NCI-H526 (cell line): Measurements from ENCODE around the gene AQR.
"Not testable (repeated sequence)": the region's sequence is repeated elsewhere in the genome, so short reads cannot be mapped to it uniquely, and the experiment has no call there.

Experiments used
- DNase-seq, 2 experiments: peaks; one replicate each; lab custom pipeline; 2025; lab: John Stamatoyannopoulos, UW

AQR gene

GRCh38 chr15:34953851-34954250 lies 15.7 kb downstream of the AQR start:
- no peak for DNase-seq

DNA sequence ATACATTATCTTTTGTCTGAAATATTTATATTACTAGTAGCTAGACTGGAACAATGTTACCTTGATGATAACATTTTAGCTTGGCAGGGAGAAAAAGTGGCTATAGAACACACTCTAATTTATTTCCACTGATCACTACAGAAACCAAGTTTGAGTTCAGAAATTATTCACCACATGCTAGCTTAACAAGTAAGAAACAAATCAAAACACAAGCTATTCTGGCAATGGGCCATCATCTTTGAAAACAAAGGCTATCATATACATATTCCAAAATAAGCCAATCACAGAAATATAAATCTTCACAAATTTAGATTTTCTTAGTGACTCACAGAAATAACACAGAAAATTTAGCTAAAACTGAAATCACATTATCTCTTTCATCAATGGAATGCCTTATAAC lies 17.1 kb downstream of the AQR start:
- no peak for DNase-seq

DNA sequence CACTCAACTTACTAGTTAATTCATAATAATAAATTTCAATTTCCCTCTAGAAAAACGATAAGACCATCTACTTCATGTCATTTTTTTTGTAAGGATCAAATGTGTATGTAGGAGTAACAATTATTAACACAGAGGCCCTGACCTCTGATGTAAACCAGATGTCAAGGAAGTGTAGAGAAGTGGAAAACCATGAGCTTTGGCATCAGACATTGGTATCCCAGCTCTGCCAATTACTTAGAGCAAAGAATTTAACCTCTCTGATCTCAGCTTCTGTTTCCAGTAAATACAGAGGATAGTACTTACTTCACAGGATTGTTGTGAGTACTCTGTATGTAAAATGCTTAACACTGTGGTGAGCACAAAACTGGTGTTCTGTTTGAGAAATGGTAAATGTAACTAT lies 17.5 kb downstream of the AQR start:
- no peak for DNase-seq

GRCh38 chr15:34944936-34945335 lies 24.6 kb downstream of the AQR start:
- DNase-seq, result no peak

DNA sequence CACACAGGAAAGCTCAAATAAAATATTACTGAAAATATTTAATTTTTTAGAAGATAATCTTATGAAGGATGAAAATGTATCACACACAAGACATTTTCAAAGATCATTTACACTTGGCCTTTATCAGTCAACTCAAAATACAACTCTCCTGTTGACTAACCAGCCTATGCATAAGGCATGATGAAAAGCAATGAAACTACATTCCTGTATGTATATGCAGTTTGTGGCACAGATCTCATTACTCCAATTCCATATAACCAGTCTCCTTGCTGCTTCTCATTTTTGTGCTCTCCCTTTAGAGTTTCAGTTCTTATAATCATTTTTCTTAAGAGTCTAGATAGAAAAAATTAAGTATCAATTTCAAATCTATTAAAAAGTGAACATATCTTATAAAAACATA lies 25.8 kb downstream of the AQR start:
- no peak for DNase-seq

GRCh38 chr15:34943264-34943663 lies 26.3 kb downstream of the AQR start:
- DNase-seq, result not testable (repeated sequence)

DNA sequence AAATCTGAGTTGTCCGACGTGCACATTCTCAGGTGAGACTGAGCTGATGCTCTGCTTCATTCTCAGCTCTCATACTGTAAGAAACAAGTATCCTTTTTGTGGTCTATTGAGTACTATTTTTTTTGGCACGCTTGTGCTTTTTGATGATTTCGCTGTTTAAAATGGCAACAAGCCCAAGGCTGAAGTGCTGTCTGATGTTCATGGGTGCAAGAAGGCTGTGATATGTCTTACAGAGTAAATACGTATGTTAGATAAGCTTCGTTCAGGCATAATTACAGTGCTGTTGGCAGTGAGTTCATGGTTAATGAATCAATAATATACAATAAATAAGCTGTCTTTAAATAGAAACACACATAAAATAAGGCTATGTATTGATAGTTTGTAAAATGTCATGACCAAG lies 27.2 kb downstream of the AQR start:
- DNase-seq, result no peak

DNA sequence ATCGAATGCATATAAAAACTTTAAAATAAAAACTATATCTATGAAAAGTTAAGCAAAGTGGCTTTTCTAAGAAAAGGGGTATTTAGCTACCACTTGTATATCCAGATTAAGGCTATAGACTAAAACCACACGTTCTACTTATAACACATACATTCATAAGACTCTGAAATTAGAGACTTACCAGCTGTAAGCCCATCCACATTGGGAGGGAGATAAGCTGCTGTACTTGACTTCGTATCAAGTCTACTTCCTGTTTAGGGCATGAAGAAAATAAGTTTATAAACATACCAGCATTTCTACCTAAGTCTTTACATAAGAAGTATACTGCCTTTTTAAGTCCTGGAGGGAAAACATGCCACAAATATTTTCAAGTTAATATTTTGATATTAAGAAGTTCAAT lies 27.7 kb downstream of the AQR start:
- no peak for DNase-seq

DNA sequence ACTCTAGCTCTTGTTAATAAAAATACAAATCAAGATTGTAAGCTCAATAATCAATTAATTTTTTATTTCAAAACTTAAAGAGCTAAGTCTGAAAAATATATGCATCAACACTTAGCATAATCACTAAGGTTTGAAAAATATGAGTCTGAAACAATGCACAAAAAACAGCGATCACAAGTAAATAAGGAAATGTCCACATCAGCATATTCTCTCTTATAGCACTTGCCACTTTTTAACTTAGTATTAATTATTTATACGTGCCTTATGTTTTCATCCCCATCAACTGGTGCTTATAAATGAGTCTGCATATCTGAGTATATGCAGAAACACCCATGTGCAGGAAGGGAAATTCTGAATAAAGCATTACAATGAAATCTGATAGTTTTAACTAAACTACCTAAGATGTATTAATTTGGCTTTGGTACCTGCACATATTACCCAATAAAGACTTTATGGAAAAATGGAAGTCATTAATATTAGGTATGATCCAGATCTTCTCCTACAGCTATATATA lies 28.3 kb downstream of the AQR start:
- no peak for DNase-seq

DNA sequence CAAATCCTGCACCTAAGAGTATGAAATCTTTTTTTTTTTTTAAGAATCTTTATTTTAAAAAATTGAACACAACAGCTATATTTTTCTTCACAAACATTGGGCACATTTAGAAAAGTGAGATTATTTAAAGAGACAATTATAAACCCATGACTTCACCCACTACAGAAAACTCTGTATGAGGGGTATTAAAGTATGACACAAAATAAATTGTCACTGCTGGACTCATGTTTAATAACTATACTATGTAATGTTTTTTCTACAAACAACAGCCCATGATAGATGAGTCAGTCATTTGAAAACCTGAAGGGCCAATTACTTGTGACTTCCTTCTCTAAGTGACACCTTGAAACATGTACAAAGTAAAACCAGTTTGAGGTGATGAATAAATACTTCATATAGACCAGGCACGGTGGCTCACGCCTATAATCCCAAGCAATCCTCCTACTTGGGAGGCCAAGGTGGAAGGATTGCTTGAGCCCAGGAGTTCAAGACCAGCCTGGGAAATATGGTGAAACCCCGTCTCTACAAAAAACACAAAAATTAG lies 36.0 kb downstream of the AQR start:
- DNase-seq, result no peak

GRCh38 chr15:34928349-34928748 lies 41.2 kb downstream of the AQR start:
- DNase-seq, result not testable (repeated sequence)

DNA sequence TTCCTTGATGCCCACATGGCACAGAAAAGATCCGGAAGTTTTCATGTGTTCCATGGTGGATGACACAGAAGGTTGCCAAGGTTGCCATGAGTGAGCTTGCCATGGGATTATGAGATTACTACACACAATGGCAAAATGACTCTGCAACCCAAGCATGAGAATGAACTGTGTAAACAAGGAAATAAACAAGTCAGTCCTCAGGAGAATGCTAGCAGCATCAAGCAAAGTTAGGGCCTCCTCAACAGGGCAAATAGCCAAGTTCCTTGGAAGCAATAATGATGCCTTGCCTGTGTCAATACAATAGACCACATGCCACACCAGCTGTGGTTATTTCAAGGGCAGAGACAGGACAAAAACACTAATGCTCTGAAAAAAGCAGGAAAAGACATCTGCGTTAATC lies 41.8 kb downstream of the AQR start:
- DNase-seq, result no peak

- DNase-seq, result no peak
Measured at GRCh38 chr15:34914317-34914716, 55.2 kb downstream of the AQR start.

DNA sequence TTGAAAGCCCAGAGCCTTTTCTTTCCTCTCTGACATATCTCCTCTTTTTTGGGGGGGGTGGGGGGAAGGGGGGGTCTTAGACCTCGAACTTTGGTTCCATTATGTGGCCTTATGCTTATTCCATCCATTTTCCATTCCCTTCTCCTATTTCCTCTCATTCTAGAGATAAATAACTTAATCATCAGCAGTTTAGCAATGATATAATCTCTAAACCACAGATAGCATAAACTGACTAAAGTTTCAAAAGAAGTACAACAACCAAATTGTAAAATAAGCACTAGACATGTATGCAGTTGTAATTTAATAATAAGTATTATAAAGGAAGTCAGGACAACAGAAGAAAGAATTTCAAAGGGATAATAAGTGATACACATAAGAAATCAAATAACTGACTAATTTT lies 64.5 kb downstream of the AQR start:
- no peak for DNase-seq

GRCh38 chr15:34904527-34904926 lies 65.0 kb downstream of the AQR start:
- DNase-seq, result no peak

GRCh38 chr15:34900748-34901147 lies 68.8 kb downstream of the AQR start:
- DNase-seq, result no peak

DNA sequence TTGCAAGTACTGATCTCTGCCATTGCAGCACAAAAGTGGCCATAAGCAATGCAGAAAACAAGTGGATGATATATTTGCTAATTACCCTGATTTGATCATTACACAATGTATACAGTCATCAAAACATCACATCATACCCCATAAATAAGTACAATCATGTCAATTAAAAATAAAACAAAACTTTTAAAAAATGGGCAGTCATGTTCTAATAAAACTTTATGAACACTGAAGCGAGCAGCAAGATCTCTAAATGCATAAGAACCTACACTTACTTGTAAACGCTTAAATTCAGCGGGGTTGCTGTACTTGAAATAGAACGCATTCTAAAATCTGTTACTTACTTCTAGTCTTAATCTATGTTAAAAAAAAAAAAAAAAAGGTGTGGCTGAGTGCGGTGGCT lies 73.4 kb downstream of the AQR start:
- DNase-seq, result no peak

DNA sequence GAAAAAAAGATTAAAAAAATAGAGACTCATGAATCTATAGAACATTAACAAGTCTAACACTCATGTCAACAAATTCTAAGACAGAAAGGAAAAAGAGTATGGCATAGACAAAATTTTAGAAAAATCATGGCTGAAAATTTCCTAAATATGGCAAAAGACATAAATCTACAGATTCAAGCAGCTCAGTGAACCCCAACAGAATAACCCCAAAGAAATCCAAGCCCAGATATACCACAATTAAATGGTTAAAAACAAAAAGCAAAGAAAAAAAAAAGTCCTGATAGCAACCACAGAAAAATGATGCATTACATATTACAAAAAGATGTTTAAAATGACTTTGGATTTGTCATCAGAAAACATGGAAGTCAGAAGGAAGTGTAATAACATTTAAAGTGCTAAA lies 75.6 kb downstream of the AQR start:
- no peak for DNase-seq

DNA sequence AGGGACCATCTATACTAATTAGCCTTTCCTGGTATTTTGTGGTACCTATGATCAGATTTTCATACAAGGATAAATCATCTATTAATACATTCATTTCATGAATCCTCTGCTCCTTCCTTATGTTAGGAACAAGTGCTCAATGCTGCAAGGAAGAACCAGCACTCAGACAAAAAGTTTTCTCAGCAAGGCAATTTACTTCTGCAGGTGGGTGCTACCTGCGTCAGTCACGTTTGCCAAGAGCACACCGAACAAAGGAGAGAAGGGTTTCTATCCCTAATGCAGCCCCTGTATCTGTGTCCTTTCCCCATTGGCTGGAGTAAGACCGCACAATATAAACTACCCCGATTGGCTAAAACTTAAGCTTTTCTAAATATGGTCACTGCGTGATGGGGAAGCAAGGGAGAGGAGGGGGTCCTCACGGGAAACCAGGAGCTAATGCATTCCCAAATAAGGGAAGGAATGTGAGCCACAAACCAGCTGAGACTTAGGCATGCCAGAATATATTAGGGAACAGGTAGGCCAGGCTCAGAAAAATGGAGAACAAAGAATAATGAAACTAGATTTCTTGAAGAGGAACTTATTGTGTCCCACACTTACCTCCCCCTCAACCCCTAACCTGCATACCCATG lies 76.5 kb downstream of the AQR start:
- DNase-seq, result no peak

- DNase-seq, result no peak
Measured at GRCh38 chr15:34890424-34890823, 79.1 kb downstream of the AQR start.

DNA sequence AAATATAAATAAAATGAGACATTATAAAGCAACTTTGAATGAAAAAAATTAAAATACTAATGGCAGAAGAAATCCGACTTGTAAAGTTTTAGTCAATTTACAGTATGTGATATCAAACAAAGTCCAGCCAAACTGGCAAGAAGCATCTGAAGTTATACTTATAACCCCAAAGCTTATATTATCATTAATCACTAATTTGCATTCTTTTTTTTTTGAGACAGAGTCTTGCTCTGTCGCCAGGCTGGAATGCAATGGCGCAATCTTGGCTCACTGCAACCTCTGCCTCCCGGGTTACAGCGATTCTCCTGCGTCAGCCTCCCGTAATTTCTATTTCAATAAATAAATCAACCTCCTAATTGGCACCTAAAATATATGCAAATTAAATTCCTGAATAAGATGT lies 80.1 kb downstream of the AQR start:
- no peak for DNase-seq

DNA sequence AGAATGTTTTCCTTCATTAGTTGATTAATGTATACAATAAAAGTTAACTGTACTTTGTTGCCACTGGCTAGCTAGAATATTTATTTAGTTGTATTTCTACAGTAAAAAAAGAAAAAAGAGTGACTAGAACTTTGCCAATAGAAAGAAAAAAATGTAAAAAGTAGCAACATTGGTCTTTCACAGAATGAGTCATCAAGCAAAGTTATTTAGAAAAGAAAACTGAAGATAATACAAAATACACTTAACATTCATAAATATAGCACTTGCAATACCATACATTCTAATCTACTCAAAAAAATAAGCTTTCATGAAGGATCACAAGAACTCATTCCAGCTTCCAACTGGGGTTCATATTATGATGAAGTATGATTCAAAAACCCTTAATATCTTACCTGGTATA lies 83.4 kb downstream of the AQR start:
- no peak for DNase-seq

GRCh38 chr15:34883633-34884032 lies 85.9 kb downstream of the AQR start:
- DNase-seq, result no peak

GRCh38 chr15:34883042-34883441 lies 86.5 kb downstream of the AQR start:
- DNase-seq, result no peak
